ENCODE measurements around the gene GPATCH4. TPM values are rescaled to one million over a fixed set of nuclear protein-coding genes. Genes with fewer than 3 reads are reported as not detected.

The GPATCH4 gene
- total and polyA plus RNA-seq, 7 experiments from 2014 or later = 33.3 to 59.1 (median 46.1) TPM

GRCh38 chr1:156602557-156602993 lies 1.3 kb upstream of the GPATCH4 start:
- peaks cover 23 to 41% (median 36%) of the 10 kb centered on the region in 7 donors for H3K4me1 Mint-ChIP-seq
- ChIA-PET POLR2A (interaction anchor here (0.7 to 7.5 kb wide), 3 partner anchors 10 to 217 kb away, joined by 3 to 58 read pairs (median 8); partner anchors contain the start of genes MEF2D and NAXE), CTCF (interaction anchor here (0.6 to 1.1 kb wide), 4 partner anchors 21 to 1859 kb away, joined by 3 to 4 read pairs (median 3); no protein-coding TSS in a partner anchor)
- Histone ChIP-seq H3K4me3 (ENCODE audit: low read length) (no peak overlapping the region), H3K27ac (ENCODE audit: low read depth, low read length) (no peak overlapping the region), H3K27me3 (ENCODE audit: control insufficient read depth in 2 of 2, insufficient read depth in 2 of 2, low read length in 2 of 2) (no peaks in the 10 kb centered on the region), H3K9me3 (ENCODE audit: control insufficient read depth in 2 of 3, low read length in 3 of 3) (no peaks in the 10 kb centered on the region), H3K36me3 (ENCODE audit: control insufficient read depth in 2 of 3, insufficient read depth in 3 of 3, low read length in 3 of 3) (peaks cover 0 to 16% (median 0%) of the 10 kb centered on the region in 3 experiments), H3K4me1 (ENCODE audit: control insufficient read depth in 2 of 2, insufficient read depth in 2 of 2, low read length in 2 of 2) (peaks cover 9 to 19% of the 10 kb centered on the region in 2 donors)
- H3K4me3 Mint-ChIP-seq = peak overlapping the region; percentile 31 to 93 (median 75)
- no peak for ATAC-seq
- H3K27ac Mint-ChIP-seq = peak overlapping the region in 5 of 9 donors; percentile 30 to 93 (median 81)
- H3K9me3 Mint-ChIP-seq = no peaks in the 10 kb centered on the region
- intact Hi-C loops (cut with micrococcal nuclease) = no loop called here
- no peak for DNase-seq
- H3K36me3 Mint-ChIP-seq = peaks cover 0 to 6% (median 3%) of the 10 kb centered on the region in 5 donors
- H3K27me3 Mint-ChIP-seq = peaks cover 0 to 3% (median 0%) of the 10 kb centered on the region in 5 donors

GRCh38 chr1:156601892-156602291 lies 613 bp upstream of the GPATCH4 start:
- intact Hi-C loops (cut with micrococcal nuclease) = loop anchor here (1.0 to 2.0 kb wide), 9 partner anchors 7 to 264 kb away; partner anchors contain the start of genes NAXE (in 2 of the 2), CCT3 (in 1 of the 2), MEF2D (in 1 of the 2) and TSACC (in 1 of the 2)
- H3K4me1 ChIP-seq (ENCODE audit: control insufficient read depth in 2 of 2, insufficient read depth in 2 of 2, low read length in 2 of 2) = peaks cover 9 to 19% of the 10 kb centered on the region in 2 donors
- Mint-ChIP-seq H3K36me3 (peaks cover 0 to 11% (median 5%) of the 10 kb centered on the region in 5 donors), H3K27me3 (peaks cover 0 to 3% (median 0%) of the 10 kb centered on the region in 5 donors), H3K9me3 (no peaks in the 10 kb centered on the region), H3K4me3 (peak overlapping the region; percentile 90 to 100 (median 93)), H3K4me1 (peaks cover 24 to 41% (median 36%) of the 10 kb centered on the region in 7 donors), H3K27ac (peak overlapping the region; percentile 92 to 99 (median 94))
- no peaks in the 10 kb centered on the region for H3K9me3 ChIP-seq (ENCODE audit: control insufficient read depth in 2 of 3, low read length in 3 of 3)
- POLR2A ChIA-PET = interaction anchor here (1.0 to 7.5 kb wide), 6 partner anchors 9 to 144 kb away, joined by 3 to 58 read pairs (median 6); partner anchors contain the start of genes MRPL24 and NAXE
- H3K27me3 ChIP-seq (ENCODE audit: control insufficient read depth in 2 of 2, insufficient read depth in 2 of 2, low read length in 2 of 2) = no peaks in the 10 kb centered on the region
- H3K36me3 ChIP-seq (ENCODE audit: control insufficient read depth in 2 of 3, insufficient read depth in 3 of 3, low read length in 3 of 3) = peaks cover 0 to 22% (median 0%) of the 10 kb centered on the region in 3 experiments
- CTCF ChIA-PET = interaction anchor here (0.6 to 0.8 kb wide), 5 partner anchors 15 to 1858 kb away, joined by 3 to 6 read pairs (median 4); no protein-coding TSS in a partner anchor
- DNase-seq (no peak), ATAC-seq (no peak)
- H3K4me3 ChIP-seq (ENCODE audit: low read length) = peak overlapping the region; percentile 68
- peak overlapping the region; percentile 86 for H3K27ac ChIP-seq (ENCODE audit: low read depth, low read length)

GRCh38 chr1:156600733-156601121 lies 552 bp downstream of the GPATCH4 start:
- Histone ChIP-seq H3K9me3 (ENCODE audit: control insufficient read depth in 2 of 3, low read length in 3 of 3) (no peaks in the 10 kb centered on the region), H3K27me3 (ENCODE audit: control insufficient read depth in 2 of 2, insufficient read depth in 2 of 2, low read length in 2 of 2) (no peaks in the 10 kb centered on the region), H3K4me3 (ENCODE audit: low read length) (peak overlapping the region; percentile 68), H3K4me1 (ENCODE audit: control insufficient read depth in 2 of 2, insufficient read depth in 2 of 2, low read length in 2 of 2) (peaks cover 9 to 19% of the 10 kb centered on the region in 2 donors), H3K36me3 (ENCODE audit: control insufficient read depth in 2 of 3, insufficient read depth in 3 of 3, low read length in 3 of 3) (peaks cover 0 to 34% (median 3%) of the 10 kb centered on the region in 3 experiments), H3K27ac (ENCODE audit: low read depth, low read length) (peak overlapping the region; percentile 86)
- Mint-ChIP-seq H3K27ac (peak overlapping the region; percentile 92 to 99 (median 94)), H3K36me3 (peaks cover 0 to 12% (median 8%) of the 10 kb centered on the region in 5 donors), H3K9me3 (no peaks in the 10 kb centered on the region), H3K4me1 (peaks cover 24 to 41% (median 36%) of the 10 kb centered on the region in 7 donors), H3K4me3 (peak overlapping the region; percentile 90 to 100 (median 93)), H3K27me3 (no peaks in the 10 kb centered on the region)
- ChIA-PET CTCF (interaction anchor here (0.8 to 1.2 kb wide), 3 partner anchors 10 to 123 kb away, joined by 3 to 4 read pairs (median 3); no protein-coding TSS in a partner anchor), POLR2A (interaction anchor here (0.8 to 7.5 kb wide), 11 partner anchors 8 to 143 kb away, joined by 3 to 58 read pairs (median 4); partner anchors contain the start of genes MEF2D and NAXE)
- intact Hi-C loops (cut with micrococcal nuclease) = loop anchor here (1.0 to 2.0 kb wide), 9 partner anchors 9 to 262 kb away; partner anchors contain the start of genes NAXE (in 2 of the 2), CCT3 (in 1 of the 2), MEF2D (in 1 of the 2) and TSACC (in 1 of the 2)
- no peak for ATAC-seq
- peak in 1 of 9 donors; percentile 18 for DNase-seq

GRCh38 chr1:156599811-156600210 lies 1.5 kb downstream of the GPATCH4 start:
- CTCF ChIA-PET = interaction anchor here (1.2 to 2.2 kb wide), 2 partner anchors 9 to 18 kb away, joined by 3 to 6 read pairs; no protein-coding TSS in a partner anchor
- peak overlapping the region; percentile 31 for H3K27ac ChIP-seq (ENCODE audit: low read depth, low read length)
- Mint-ChIP-seq H3K9me3 (no peaks in the 10 kb centered on the region), H3K27me3 (no peaks in the 10 kb centered on the region), H3K4me3 (peak overlapping the region; percentile 4 to 100 (median 92)), H3K27ac (peak overlapping the region in 7 of 9 donors; percentile 25 to 99 (median 92)), H3K36me3 (peaks cover 3 to 17% (median 8%) of the 10 kb centered on the region in 5 donors), H3K4me1 (peaks cover 29 to 49% (median 42%) of the 10 kb centered on the region in 7 donors)
- DNase-seq (peak in 1 of 9 donors; percentile 49), ATAC-seq (peak; percentile 77)
- peaks cover 9 to 19% of the 10 kb centered on the region in 2 donors for H3K4me1 ChIP-seq (ENCODE audit: control insufficient read depth in 2 of 2, insufficient read depth in 2 of 2, low read length in 2 of 2)
- H3K9me3 ChIP-seq (ENCODE audit: control insufficient read depth in 2 of 3, low read length in 3 of 3) = no peaks in the 10 kb centered on the region
- H3K4me3 ChIP-seq (ENCODE audit: low read length) = no peak overlapping the region
- H3K27me3 ChIP-seq (ENCODE audit: control insufficient read depth in 2 of 2, insufficient read depth in 2 of 2, low read length in 2 of 2) = no peaks in the 10 kb centered on the region
- H3K36me3 ChIP-seq (ENCODE audit: control insufficient read depth in 2 of 3, insufficient read depth in 3 of 3, low read length in 3 of 3) = peaks cover 0 to 43% (median 3%) of the 10 kb centered on the region in 3 experiments
- POLR2A ChIA-PET = interaction anchor here (0.8 to 7.5 kb wide), 4 partner anchors 7 to 142 kb away, joined by 4 to 58 read pairs (median 7); partner anchors contain the start of genes MEF2D and NAXE
- intact Hi-C loops (cut with micrococcal nuclease) = loop anchor here (2.0 kb wide), 3 partner anchors 15 to 143 kb away; no protein-coding TSS in a partner anchor

GRCh38 chr1:156598731-156599432 lies 2.4 kb downstream of the GPATCH4 start:
- DNase-seq = no peak
- H3K9me3 Mint-ChIP-seq = no peaks in the 10 kb centered on the region
- no peak overlapping the region for H3K4me3 ChIP-seq (ENCODE audit: low read length)
- H3K36me3 ChIP-seq (ENCODE audit: control insufficient read depth in 2 of 3, insufficient read depth in 3 of 3, low read length in 3 of 3) = peaks cover 0 to 53% (median 3%) of the 10 kb centered on the region in 3 experiments
- H3K27ac Mint-ChIP-seq = peak overlapping the region in 5 of 9 donors; percentile 28 to 92 (median 58)
- peaks cover 9 to 19% of the 10 kb centered on the region in 2 donors for H3K4me1 ChIP-seq (ENCODE audit: control insufficient read depth in 2 of 2, insufficient read depth in 2 of 2, low read length in 2 of 2)
- ATAC-seq = no peak
- H3K4me3 Mint-ChIP-seq = peak overlapping the region in 2 of 10 donors; percentile 32 to 68
- intact Hi-C loops (cut with micrococcal nuclease) = no loop called here
- POLR2A ChIA-PET = interaction anchor here (7.5 kb wide), 1 partner anchor 6 kb away, joined by 58 read pairs; the partner anchor contains the start of gene NAXE
- H3K4me1 Mint-ChIP-seq = peaks cover 29 to 49% (median 43%) of the 10 kb centered on the region in 7 donors
- no peaks in the 10 kb centered on the region for H3K27me3 Mint-ChIP-seq
- H3K9me3 ChIP-seq (ENCODE audit: control insufficient read depth in 2 of 3, low read length in 3 of 3) = no peaks in the 10 kb centered on the region
- peak overlapping the region; percentile 35 for H3K27ac ChIP-seq (ENCODE audit: low read depth, low read length)
- CTCF ChIA-PET = interaction anchor here (0.7 to 2.2 kb wide), 3 partner anchors 12 to 223 kb away, joined by 3 to 6 read pairs (median 3); no protein-coding TSS in a partner anchor
- peaks cover 3 to 18% (median 8%) of the 10 kb centered on the region in 5 donors for H3K36me3 Mint-ChIP-seq
- H3K27me3 ChIP-seq (ENCODE audit: control insufficient read depth in 2 of 2, insufficient read depth in 2 of 2, low read length in 2 of 2) = no peaks in the 10 kb centered on the region
